Dedifferentiated amniotic fluid mesenchymal stem cell (primary cell): ENCODE measurements around the gene SLC5A6.
A peak's percentile ranks its signal among the peaks of the same experiment; 100 is the strongest.

Source experiments
- DNase-seq: peaks from one replicate; pipeline ENCODE4 v3.0.0-alpha.2; 2016; ENCODE audit errors: extremely low spot score

Gene SLC5A6

GRCh38 chr2:27211943-27212625, at the start of gene SLC5A6, which contains the start of gene ATRAID:
Gene SLC5A6 (minus strand): TSS chr2:27212268. CDS start chr2:27207650, 4,618 bp downstream.
Gene ATRAID (plus strand): TSS chr2:27212041. CDS start chr2:27212369, 328 bp downstream.
- DNase-seq, result peak; percentile 84

GRCh38 chr2:27261241-27261925, 49.3 kb upstream of the SLC5A6 start:
- DNase-seq, result no peak

GRCh38 chr2:27258051-27258450, 46.0 kb upstream of the SLC5A6 start:
- no peak for DNase-seq

- no peak for DNase-seq
Measured at GRCh38 chr2:27256855-27257454, 44.9 kb upstream of the SLC5A6 start.

GRCh38 chr2:27255660-27256059, 43.6 kb upstream of the SLC5A6 start:
- peak; percentile 80 for DNase-seq

GRCh38 chr2:27255187-27255586, 43.1 kb upstream of the SLC5A6 start:
- no peak for DNase-seq

GRCh38 chr2:27251766-27252165, 39.7 kb upstream of the SLC5A6 start:
- DNase-seq, result no peak

- no peak for DNase-seq
Measured at GRCh38 chr2:27250652-27251379, 38.7 kb upstream of the SLC5A6 start.

GRCh38 chr2:27249891-27250651, 38.0 kb upstream of the SLC5A6 start:
- DNase-seq, result no peak

GRCh38 chr2:27249159-27249890, 37.3 kb upstream of the SLC5A6 start:
- DNase-seq, result no peak

GRCh38 chr2:27247893-27248292, 35.8 kb upstream of the SLC5A6 start:
- no peak for DNase-seq

GRCh38 chr2:27245626-27246025, 33.6 kb upstream of the SLC5A6 start:
- DNase-seq, result no peak

GRCh38 chr2:27245116-27245515, 33.0 kb upstream of the SLC5A6 start:
- DNase-seq, result no peak

GRCh38 chr2:27243391-27244130, 31.5 kb upstream of the SLC5A6 start:
- DNase-seq, result no peak

GRCh38 chr2:27242614-27242951, 30.5 kb upstream of the SLC5A6 start:
- DNase-seq, result no peak

- DNase-seq, result no peak
Measured at GRCh38 chr2:27241761-27242613, 29.9 kb upstream of the SLC5A6 start.

GRCh38 chr2:27240406-27240805, 28.3 kb upstream of the SLC5A6 start:
- no peak for DNase-seq

GRCh38 chr2:27238976-27239375, 26.9 kb upstream of the SLC5A6 start:
- no peak for DNase-seq

- DNase-seq, result no peak
Measured at GRCh38 chr2:27237341-27237945, 25.4 kb upstream of the SLC5A6 start.
